Cardiac muscle cell (in vitro differentiated cells and primary cell): Measurements from ENCODE around the gene BTN2A1. TPM values are rescaled to one million over a fixed set of nuclear protein-coding genes. Genes with fewer than 3 reads are reported as not detected.

Experiments
- DNase-seq, 2 donors: peaks; one replicate each; pipeline versions ENCODE4 v3.0.0 to v3.0.0-alpha.2; 2010 to 2017; ENCODE audit warnings: low read depth in 1 of 2, low spot score in 1 of 2
- H3K27ac ChIP-seq: fragments of 200-600 bp; sonication (generic); 2 replicates; pipeline ENCODE4 v1.5.1; 2016
- H3K27me3 ChIP-seq: fragments of 200-600 bp; sonication (generic); 2 replicates; pipeline ENCODE4 v1.6.0; 2016; ENCODE audit warnings: control low read depth
- H3K36me3 ChIP-seq: fragments of 200-600 bp; sonication (generic); 2 replicates; pipeline ENCODE4 v1.5.1; 2016; ENCODE audit warnings: control low read depth
- H3K4me1 ChIP-seq: fragments of 200-600 bp; sonication (generic); 2 replicates; pipeline ENCODE4 v1.8.1; 2017; ENCODE audit warnings: low read depth, mild to moderate bottlenecking, mixed run types
- H3K4me3 ChIP-seq: fragments of 200-600 bp; sonication (generic); 2 replicates; pipeline ENCODE4 v1.5.1; 2016; ENCODE audit warnings: mild to moderate bottlenecking
- H3K9me3 ChIP-seq: fragments of 200-600 bp; sonication (generic); 2 replicates; pipeline ENCODE4 v1.5.1; 2017; ENCODE audit warnings: low read depth, mild to moderate bottlenecking, control low read depth
- polyA plus RNA-seq: library from polyadenylated mRNA; unstranded; fragments of >200 nt; fragmentation: Nextera tagmentation; extraction: Ambion mirVana; gene quantifications from 2 replicates; pipeline ENCODE4 v1.2.1, GENCODE V29; 2016
- total RNA-seq: library from RNA; depleted of rRNA; stranded (reverse); fragments of >200 nt; gene quantifications from 2 replicates; pipeline ENCODE4 v1.2.3, GENCODE V29; 2016
- TF ChIP-seq, protein P1 (sequence below): IDR thresholded peaks from 2 replicates; pipeline ENCODE4 v1.5.1; 2012; ENCODE audit warnings: low read depth, mild to moderate bottlenecking, low read length

BTN2A1 gene
- total RNA-seq (16.0 and 18.9 TPM in 2 replicates), polyA plus RNA-seq (21.2 and 27.2 TPM in 2 replicates)

DNA sequence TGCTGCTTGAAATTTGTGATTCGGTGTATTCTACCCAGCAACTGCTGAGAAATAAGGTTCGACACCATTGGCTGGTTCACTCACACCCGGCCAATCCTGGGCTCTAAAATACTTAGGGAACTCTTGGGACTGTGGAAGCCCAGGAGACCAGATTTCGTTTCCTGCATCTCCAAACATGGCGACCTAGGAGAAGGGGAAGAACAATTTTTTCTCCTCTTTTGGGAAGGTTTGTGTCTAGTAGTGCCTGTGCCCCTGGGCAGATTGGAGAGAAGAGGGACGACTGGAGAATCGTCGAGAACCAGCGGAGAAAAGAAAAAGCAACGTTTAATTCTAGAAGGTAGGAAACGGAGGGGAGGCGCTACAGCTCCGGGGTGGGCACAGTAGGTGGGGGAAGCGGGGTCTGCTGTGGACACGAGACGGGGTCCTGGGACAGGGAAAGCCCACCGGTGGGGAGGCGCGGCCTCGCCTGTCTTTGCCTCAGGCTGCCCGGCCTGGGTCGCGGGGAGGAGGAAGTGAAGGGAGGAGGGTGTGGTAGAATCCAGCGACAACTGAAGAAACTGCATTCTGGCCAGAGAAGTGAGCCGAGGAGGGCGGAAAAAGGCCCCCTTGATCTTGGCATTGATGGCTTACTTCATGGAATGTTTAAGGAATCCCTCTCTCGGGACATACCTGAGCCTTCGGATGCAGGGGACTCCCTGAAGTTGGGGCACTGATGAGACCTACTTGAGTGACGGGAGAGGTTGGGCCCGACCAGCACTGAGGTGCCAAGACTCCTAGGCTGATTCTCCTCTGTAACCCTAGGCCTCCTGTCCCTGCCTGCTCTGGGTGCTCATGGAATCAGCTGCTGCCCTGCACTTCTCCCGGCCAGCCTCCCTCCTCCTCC, at the start of gene BTN2A1:
Gene BTN2A1 (plus strand): TSS at position 150 of the 883 bp plus-strand sequence. CDS start 682 bp downstream, at position 832.
- no peaks in the 10 kb centered on the region for H3K9me3 ChIP-seq
- peaks cover 5% of the 10 kb centered on the region for H3K36me3 ChIP-seq
- H3K27me3 ChIP-seq, result no peaks in the 10 kb centered on the region
- peak; percentile 93 to 94 for DNase-seq
- TF ChIP-seq, protein P1, sequence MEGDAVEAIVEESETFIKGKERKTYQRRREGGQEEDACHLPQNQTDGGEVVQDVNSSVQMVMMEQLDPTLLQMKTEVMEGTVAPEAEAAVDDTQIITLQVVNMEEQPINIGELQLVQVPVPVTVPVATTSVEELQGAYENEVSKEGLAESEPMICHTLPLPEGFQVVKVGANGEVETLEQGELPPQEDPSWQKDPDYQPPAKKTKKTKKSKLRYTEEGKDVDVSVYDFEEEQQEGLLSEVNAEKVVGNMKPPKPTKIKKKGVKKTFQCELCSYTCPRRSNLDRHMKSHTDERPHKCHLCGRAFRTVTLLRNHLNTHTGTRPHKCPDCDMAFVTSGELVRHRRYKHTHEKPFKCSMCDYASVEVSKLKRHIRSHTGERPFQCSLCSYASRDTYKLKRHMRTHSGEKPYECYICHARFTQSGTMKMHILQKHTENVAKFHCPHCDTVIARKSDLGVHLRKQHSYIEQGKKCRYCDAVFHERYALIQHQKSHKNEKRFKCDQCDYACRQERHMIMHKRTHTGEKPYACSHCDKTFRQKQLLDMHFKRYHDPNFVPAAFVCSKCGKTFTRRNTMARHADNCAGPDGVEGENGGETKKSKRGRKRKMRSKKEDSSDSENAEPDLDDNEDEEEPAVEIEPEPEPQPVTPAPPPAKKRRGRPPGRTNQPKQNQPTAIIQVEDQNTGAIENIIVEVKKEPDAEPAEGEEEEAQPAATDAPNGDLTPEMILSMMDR, result no peak
- H3K4me3 ChIP-seq, result peak within 1 kb of the TSS; percentile 76
- peaks cover 5% of the 10 kb centered on the region for H3K4me1 ChIP-seq
- peak within 1 kb of the TSS; percentile 93 for H3K27ac ChIP-seq

- TF ChIP-seq, protein P1, result no peak
- Histone ChIP-seq H3K4me1 (no peaks in the 10 kb centered on the region), H3K27ac (no peak overlapping the region), H3K9me3 (no peaks in the 10 kb centered on the region), H3K36me3 (no peaks in the 10 kb centered on the region), H3K4me3 (no peak overlapping the region), H3K27me3 (no peaks in the 10 kb centered on the region)
- DNase-seq, result no peak
Observed at GRCh38 chr6:26408828-26409730, 48.7 kb upstream of the BTN2A1 start.

- Histone ChIP-seq H3K4me1 (no peaks in the 10 kb centered on the region), H3K4me3 (no peak overlapping the region), H3K9me3 (no peaks in the 10 kb centered on the region), H3K27me3 (no peaks in the 10 kb centered on the region), H3K27ac (no peak overlapping the region), H3K36me3 (no peaks in the 10 kb centered on the region)
- no peak for DNase-seq
- TF ChIP-seq, protein P1, result no peak
Observed at GRCh38 chr6:26411751-26412150, 46.0 kb upstream of the BTN2A1 start.

DNA sequence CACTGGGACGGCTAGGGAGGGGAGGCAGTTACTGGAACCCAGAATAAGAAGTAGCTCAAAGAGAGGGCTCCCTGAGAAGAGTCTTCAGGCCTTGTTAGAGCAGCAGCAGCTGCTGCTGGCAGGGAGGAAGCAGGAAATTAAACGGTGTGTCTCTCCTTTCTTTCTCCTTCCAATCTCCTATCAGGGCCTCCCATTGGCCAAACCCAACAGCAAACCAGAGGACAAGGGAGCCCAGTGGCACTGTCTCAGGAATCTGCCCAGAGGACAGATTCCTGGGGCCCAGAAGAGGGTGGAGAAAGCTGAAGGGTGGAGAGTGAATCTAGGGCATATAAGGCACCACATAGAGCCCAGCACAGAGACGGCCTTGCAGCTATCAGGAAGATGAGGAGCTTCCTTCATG, 45.5 kb upstream of the BTN2A1 start:
- H3K36me3 ChIP-seq, result no peaks in the 10 kb centered on the region
- no peaks in the 10 kb centered on the region for H3K27me3 ChIP-seq
- DNase-seq, result no peak
- H3K27ac ChIP-seq, result no peak overlapping the region
- no peak overlapping the region for H3K4me3 ChIP-seq
- TF ChIP-seq, protein P1, result no peak
- H3K4me1 ChIP-seq, result no peaks in the 10 kb centered on the region
- H3K9me3 ChIP-seq, result no peaks in the 10 kb centered on the region

GRCh38 chr6:26412954-26413353, 44.8 kb upstream of the BTN2A1 start:
- no peak for DNase-seq
- no peaks in the 10 kb centered on the region for H3K4me1 ChIP-seq
- H3K9me3 ChIP-seq, result no peaks in the 10 kb centered on the region
- H3K27ac ChIP-seq, result no peak overlapping the region
- H3K4me3 ChIP-seq, result no peak overlapping the region
- TF ChIP-seq, protein P1, result no peak
- no peaks in the 10 kb centered on the region for H3K36me3 ChIP-seq
- H3K27me3 ChIP-seq, result no peaks in the 10 kb centered on the region
